ENCODE measurements around the gene EXOC6. TPM values are rescaled to one million over a fixed set of nuclear protein-coding genes. Genes with fewer than 3 reads are reported as not detected.

EXOC6 gene
- polyA plus RNA-seq, 1 donor (not counting 4 experiments of a cell fraction or from before 2014, with no cell fraction given) = 1.2 TPM

DNA sequence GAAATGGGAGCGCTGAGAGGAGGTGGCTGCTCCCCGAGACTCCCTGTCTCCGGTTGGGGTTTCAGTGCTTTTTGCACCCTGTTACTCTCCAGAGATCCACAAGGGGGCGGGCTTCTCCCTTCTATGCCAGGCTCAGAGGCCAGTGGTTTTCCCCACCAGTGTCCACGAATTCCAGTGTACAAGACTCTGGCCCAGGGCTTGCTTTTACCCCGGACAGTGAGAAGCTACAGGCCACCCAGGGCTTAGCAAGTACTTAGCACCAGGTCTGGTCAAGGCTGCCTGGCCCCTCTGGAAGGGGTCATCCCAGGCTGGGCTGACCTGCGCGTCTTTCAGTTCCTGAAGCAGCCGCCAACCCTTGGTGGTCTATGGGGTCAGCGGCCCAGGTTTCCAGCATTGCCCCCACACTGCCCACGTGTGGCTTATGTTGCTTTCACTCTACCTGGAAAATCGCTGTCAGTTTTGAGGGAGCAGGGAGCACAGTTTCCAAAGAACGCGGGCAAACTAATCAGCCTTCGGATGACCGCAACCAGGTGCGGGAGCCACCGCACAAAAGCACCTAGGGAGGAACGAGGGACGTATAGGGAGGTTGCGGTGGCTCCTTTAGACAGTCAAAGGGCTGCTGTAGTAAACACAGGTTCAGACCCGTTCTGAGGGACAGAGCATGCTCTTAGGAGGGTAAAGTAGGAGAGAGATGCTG is 232.2 kb downstream of the EXOC6 start:
- H3K9ac ChIP-seq (ENCODE audit: control insufficient read depth, extremely low read depth, insufficient read depth, low read length) = no peak overlapping the region
- H3K4me1 ChIP-seq (ENCODE audit: control insufficient read depth, extremely low read depth, insufficient read depth, low read length) = no peaks in the 10 kb centered on the region
- no peaks in the 10 kb centered on the region for H3K36me3 ChIP-seq (ENCODE audit: control insufficient read depth in 2 of 2, extremely low read depth in 1 of 2, insufficient read depth in 2 of 2, low read length in 2 of 2)
- no peak for TF ChIP-seq EZH2 (IDR thresholded peaks at IDR 0.05; ENCODE audit: low read length)
- TF ChIP-seq, protein P1, sequence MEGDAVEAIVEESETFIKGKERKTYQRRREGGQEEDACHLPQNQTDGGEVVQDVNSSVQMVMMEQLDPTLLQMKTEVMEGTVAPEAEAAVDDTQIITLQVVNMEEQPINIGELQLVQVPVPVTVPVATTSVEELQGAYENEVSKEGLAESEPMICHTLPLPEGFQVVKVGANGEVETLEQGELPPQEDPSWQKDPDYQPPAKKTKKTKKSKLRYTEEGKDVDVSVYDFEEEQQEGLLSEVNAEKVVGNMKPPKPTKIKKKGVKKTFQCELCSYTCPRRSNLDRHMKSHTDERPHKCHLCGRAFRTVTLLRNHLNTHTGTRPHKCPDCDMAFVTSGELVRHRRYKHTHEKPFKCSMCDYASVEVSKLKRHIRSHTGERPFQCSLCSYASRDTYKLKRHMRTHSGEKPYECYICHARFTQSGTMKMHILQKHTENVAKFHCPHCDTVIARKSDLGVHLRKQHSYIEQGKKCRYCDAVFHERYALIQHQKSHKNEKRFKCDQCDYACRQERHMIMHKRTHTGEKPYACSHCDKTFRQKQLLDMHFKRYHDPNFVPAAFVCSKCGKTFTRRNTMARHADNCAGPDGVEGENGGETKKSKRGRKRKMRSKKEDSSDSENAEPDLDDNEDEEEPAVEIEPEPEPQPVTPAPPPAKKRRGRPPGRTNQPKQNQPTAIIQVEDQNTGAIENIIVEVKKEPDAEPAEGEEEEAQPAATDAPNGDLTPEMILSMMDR (optimal IDR thresholded peaks at IDR 0.05 in 1 of 3, IDR thresholded peaks at IDR 0.05 in 1 of 3, conservative IDR thresholded peaks at IDR 0.05 in 1 of 3; ENCODE audit: extremely low read depth in 1 of 3, insufficient read depth in 2 of 3, low read length in 3 of 3) = peak; percentile 76 to 81 (median 80)
- FAIRE-seq (no peak), DNase-seq (ENCODE audit: low read depth, low spot score) (peak; percentile 7)
- H3K9me1 ChIP-seq (ENCODE audit: control insufficient read depth, extremely low read depth, insufficient read depth, low read length) = no peaks in the 10 kb centered on the region
- H3K27ac ChIP-seq (ENCODE audit: control insufficient read depth, insufficient read depth, low read length) = no peak overlapping the region
- peak overlapping the region in 1 of 3 experiments; percentile 19 for H3K4me3 ChIP-seq (ENCODE audit: control insufficient read depth in 2 of 3, extremely low read depth in 1 of 3, insufficient read depth in 2 of 3, low read depth in 1 of 3, low read length in 3 of 3)
- H4K20me1 ChIP-seq (ENCODE audit: control insufficient read depth, extremely low read depth, insufficient read depth, low read length) = no peaks in the 10 kb centered on the region
- no peaks in the 10 kb centered on the region for H3K79me2 ChIP-seq (ENCODE audit: control insufficient read depth, insufficient read depth, low read length)
- peaks cover 41% of the 10 kb centered on the region for H3K27me3 ChIP-seq (ENCODE audit: control insufficient read depth, extremely low read depth, insufficient read depth, low read length)
- no peak overlapping the region for H3K4me2 ChIP-seq (ENCODE audit: control insufficient read depth, extremely low read depth, insufficient read depth, low read depth, low read length)
- dilution Hi-C loops (cut with MboI; ENCODE audit: extremely low pct_ligation_motif_present, low sequenced_read_pairs) = no loop called here
- no peak overlapping the region for H2AFZ ChIP-seq (ENCODE audit: control insufficient read depth, low read length)
- H3K9me3 ChIP-seq (ENCODE audit: control insufficient read depth, low read depth, low read length) = no peaks in the 10 kb centered on the region

DNA sequence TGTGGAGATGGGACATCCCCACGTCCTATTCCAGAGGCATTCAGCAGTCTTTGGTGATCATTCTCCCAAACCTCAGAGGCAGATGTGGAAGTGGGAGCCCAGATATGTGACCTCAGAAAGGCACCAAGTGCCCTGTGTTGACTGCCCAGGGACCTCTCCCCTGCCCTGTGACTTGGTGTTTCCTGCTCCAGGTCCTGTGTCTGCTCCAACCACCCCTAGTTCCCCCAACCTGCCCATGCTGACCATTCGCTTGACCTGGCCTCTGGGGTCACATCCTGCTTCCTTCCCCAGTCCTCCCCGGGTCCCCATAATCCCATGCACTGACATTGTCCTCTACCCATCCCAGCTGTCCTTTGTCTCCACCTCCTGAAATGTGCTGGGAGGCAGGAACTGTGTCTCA is 233.0 kb downstream of the EXOC6 start:
- no peak overlapping the region for H2AFZ ChIP-seq (ENCODE audit: control insufficient read depth, low read length)
- DNase-seq (ENCODE audit: low read depth, low spot score) (no peak), FAIRE-seq (no peak)
- H3K9me1 ChIP-seq (ENCODE audit: control insufficient read depth, extremely low read depth, insufficient read depth, low read length) = no peaks in the 10 kb centered on the region
- H3K4me2 ChIP-seq (ENCODE audit: control insufficient read depth, extremely low read depth, insufficient read depth, low read depth, low read length) = no peak overlapping the region
- no peaks in the 10 kb centered on the region for H3K36me3 ChIP-seq (ENCODE audit: control insufficient read depth in 2 of 2, extremely low read depth in 1 of 2, insufficient read depth in 2 of 2, low read length in 2 of 2)
- no peak for TF ChIP-seq EZH2 (IDR thresholded peaks at IDR 0.05; ENCODE audit: low read length)
- TF ChIP-seq, protein P1 (optimal IDR thresholded peaks at IDR 0.05 in 1 of 3, IDR thresholded peaks at IDR 0.05 in 1 of 3, conservative IDR thresholded peaks at IDR 0.05 in 1 of 3; ENCODE audit: extremely low read depth in 1 of 3, insufficient read depth in 2 of 3, low read length in 3 of 3) = no peak
- H4K20me1 ChIP-seq (ENCODE audit: control insufficient read depth, extremely low read depth, insufficient read depth, low read length) = no peaks in the 10 kb centered on the region
- no peak overlapping the region for H3K4me3 ChIP-seq (ENCODE audit: control insufficient read depth in 2 of 3, extremely low read depth in 1 of 3, insufficient read depth in 2 of 3, low read depth in 1 of 3, low read length in 3 of 3)
- H3K9ac ChIP-seq (ENCODE audit: control insufficient read depth, extremely low read depth, insufficient read depth, low read length) = no peak overlapping the region
- no peak overlapping the region for H3K27ac ChIP-seq (ENCODE audit: control insufficient read depth, insufficient read depth, low read length)
- dilution Hi-C loops (cut with MboI; ENCODE audit: extremely low pct_ligation_motif_present, low sequenced_read_pairs) = no loop called here
- peaks cover 32% of the 10 kb centered on the region for H3K27me3 ChIP-seq (ENCODE audit: control insufficient read depth, extremely low read depth, insufficient read depth, low read length)
- no peaks in the 10 kb centered on the region for H3K4me1 ChIP-seq (ENCODE audit: control insufficient read depth, extremely low read depth, insufficient read depth, low read length)
- no peaks in the 10 kb centered on the region for H3K79me2 ChIP-seq (ENCODE audit: control insufficient read depth, insufficient read depth, low read length)
- no peaks in the 10 kb centered on the region for H3K9me3 ChIP-seq (ENCODE audit: control insufficient read depth, low read depth, low read length)
